Tibial nerve (tissue), 3 donors: ENCODE data around the gene GINS1.

Source experiments
- POLR2A ChIP-seq, 2 donors: fragments of 450-650 bp; IDR thresholded peaks; one replicate each; pipeline ENCODE4 v1.6.1; 2017; ENCODE audit warnings: antibody characterized with exemption in 2 of 2, mild to moderate bottlenecking in 2 of 2, moderate library complexity in 2 of 2
- TF ChIP-seq, protein P1 (sequence below), 5 experiments: fragments of 200-600 bp in 3 of 5; fragments of 450-650 bp in 2 of 5; sonication (generic) in 3 of 5; IDR thresholded peaks; one replicate each; pipeline ENCODE4 v1.5.1; 2016 to 2019; ENCODE audit warnings: antibody characterized with exemption in 5 of 5, mild to moderate bottlenecking in 3 of 5, moderate library complexity in 2 of 5

- TF ChIP-seq, protein P1, sequence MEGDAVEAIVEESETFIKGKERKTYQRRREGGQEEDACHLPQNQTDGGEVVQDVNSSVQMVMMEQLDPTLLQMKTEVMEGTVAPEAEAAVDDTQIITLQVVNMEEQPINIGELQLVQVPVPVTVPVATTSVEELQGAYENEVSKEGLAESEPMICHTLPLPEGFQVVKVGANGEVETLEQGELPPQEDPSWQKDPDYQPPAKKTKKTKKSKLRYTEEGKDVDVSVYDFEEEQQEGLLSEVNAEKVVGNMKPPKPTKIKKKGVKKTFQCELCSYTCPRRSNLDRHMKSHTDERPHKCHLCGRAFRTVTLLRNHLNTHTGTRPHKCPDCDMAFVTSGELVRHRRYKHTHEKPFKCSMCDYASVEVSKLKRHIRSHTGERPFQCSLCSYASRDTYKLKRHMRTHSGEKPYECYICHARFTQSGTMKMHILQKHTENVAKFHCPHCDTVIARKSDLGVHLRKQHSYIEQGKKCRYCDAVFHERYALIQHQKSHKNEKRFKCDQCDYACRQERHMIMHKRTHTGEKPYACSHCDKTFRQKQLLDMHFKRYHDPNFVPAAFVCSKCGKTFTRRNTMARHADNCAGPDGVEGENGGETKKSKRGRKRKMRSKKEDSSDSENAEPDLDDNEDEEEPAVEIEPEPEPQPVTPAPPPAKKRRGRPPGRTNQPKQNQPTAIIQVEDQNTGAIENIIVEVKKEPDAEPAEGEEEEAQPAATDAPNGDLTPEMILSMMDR (IDR thresholded peaks at IDR 0.05): no peak
- TF ChIP-seq POLR2A (IDR thresholded peaks at IDR 0.05): no peak
These were observed 87.2 kb downstream of the GINS1 start for GRCh38 chr20:25494506-25495188.
